GM23338 (cell line): ENCODE data around the gene HSPA1B. TPM values are rescaled to one million over a fixed set of nuclear protein-coding genes. Genes with fewer than 3 reads are reported as not detected.

Experiments
- ATAC-seq: fragments of 200-7000 bp; cut with Tn5 transposase; 3 replicates; pipeline ENCODE4 v1.9.1; 2020
- DNase-seq: peaks from one replicate; pipeline ENCODE4 v3.0.0-alpha.2; 2015; ENCODE audit warnings: low spot score
- H2AFZ ChIP-seq: fragments of 200-600 bp; sonication (generic); 2 replicates; pipeline ENCODE4 v1.8.0; 2016; ENCODE audit warnings: antibody characterized with exemption, mild to moderate bottlenecking, moderate library complexity
- H3F3A ChIP-seq: fragments of 200-600 bp; sonication (generic); replicated peaks from 2 replicates; pipeline ENCODE4 v1.8.0; 2017; ENCODE audit warnings: antibody characterized with exemption, mixed run types, low read depth
- H3K27ac ChIP-seq: fragments of 200-600 bp; sonication (generic); 2 replicates; pipeline ENCODE4 v1.6.1; 2016; ENCODE audit warnings: low read depth
- H3K27me3 ChIP-seq: fragments of 200-600 bp; sonication (generic); 2 replicates; pipeline ENCODE4 v1.8.0; 2016; ENCODE audit warnings: mild to moderate bottlenecking, mixed run types, moderate library complexity; ENCODE audit not compliant: insufficient read depth
- H3K36me3 ChIP-seq: fragments of 200-600 bp; sonication (generic); 2 replicates; pipeline ENCODE4 v1.8.0; 2016; ENCODE audit warnings: mild to moderate bottlenecking; ENCODE audit not compliant: insufficient read depth
- H3K4me1 ChIP-seq: fragments of 200-600 bp; sonication (generic); 2 replicates; pipeline ENCODE4 v1.8.0; 2016; ENCODE audit warnings: mild to moderate bottlenecking, moderate library complexity; ENCODE audit not compliant: insufficient read depth
- H3K4me2 ChIP-seq: fragments of 200-600 bp; sonication (generic); 2 replicates; pipeline ENCODE4 v1.7.1; 2017; ENCODE audit warnings: mixed run types
- H3K4me3 ChIP-seq: fragments of 200-600 bp; sonication (generic); 2 replicates; pipeline ENCODE4 v1.6.1; 2016; ENCODE audit warnings: mixed run types
- H3K79me2 ChIP-seq: fragments of 200-600 bp; sonication (generic); replicated peaks from 2 replicates; pipeline ENCODE4 v1.8.0; 2017; ENCODE audit warnings: mild to moderate bottlenecking; ENCODE audit not compliant: insufficient read depth
- H3K9me2 ChIP-seq: fragments of 200-600 bp; sonication (generic); 2 replicates; pipeline ENCODE4 v1.8.0; 2017; ENCODE audit not compliant: insufficient read depth
- H4K20me1 ChIP-seq: fragments of 200-600 bp; sonication (generic); replicated peaks from 2 replicates; pipeline ENCODE4 v1.8.0; 2017; ENCODE audit warnings: mild to moderate bottlenecking; ENCODE audit not compliant: insufficient read depth
- H3K27ac Mint-ChIP-seq: 2 replicates; pipeline ENCODE4 v1.8.0; 2020; ENCODE audit warnings: inconsistent platforms, mild to moderate bottlenecking, moderate library complexity, mixed read lengths
- H3K27me3 Mint-ChIP-seq: 3 replicates; pipeline ENCODE4 v1.8.0; 2022; ENCODE audit warnings: low read depth, mild to moderate bottlenecking, moderate library complexity, mixed read lengths, inconsistent platforms; ENCODE audit not compliant: insufficient read depth, poor library complexity
- H3K36me3 Mint-ChIP-seq: 3 replicates; pipeline ENCODE4 v1.8.0; 2021; ENCODE audit warnings: low read depth, mild to moderate bottlenecking, inconsistent platforms, moderate library complexity, mixed read lengths
- H3K4me1 Mint-ChIP-seq: 3 replicates; pipeline ENCODE4 v1.8.0; 2020; ENCODE audit warnings: mild to moderate bottlenecking, inconsistent platforms, mixed read lengths
- H3K4me3 Mint-ChIP-seq: 3 replicates; pipeline ENCODE4 v1.8.0; 2021; ENCODE audit warnings: moderate library complexity, mild to moderate bottlenecking, inconsistent platforms, mixed read lengths
- H3K9me3 Mint-ChIP-seq: 3 replicates; pipeline ENCODE4 v1.8.0; 2020; ENCODE audit warnings: moderate library complexity, mild to moderate bottlenecking, inconsistent platforms, mixed read lengths
- CREB1 ChIP-seq: fragments of 250-450 bp; sonication (Bioruptor Pico); IDR thresholded peaks from 2 replicates; pipeline ENCODE4 v1.5.0; 2020; ENCODE audit warnings: low read depth, mild to moderate bottlenecking, moderate library complexity
- CTCF ChIP-seq, 2 experiments: fragments of 200-600 bp in 1 of 2; sonication (generic) in 1 of 2; conservative IDR thresholded peaks; 2 replicates each; pipeline versions ENCODE4 v1.5.1 to v1.6.1; 2016 to 2017; ENCODE audit warnings: antibody characterized with exemption in 2 of 2, low read depth in 2 of 2, mild to moderate bottlenecking in 2 of 2, moderate library complexity in 1 of 2
- EZH2 ChIP-seq: fragments of 200-600 bp; sonication (generic); IDR thresholded peaks from one replicate; pipeline ENCODE4 v1.8.0; 2017; ENCODE audit warnings: antibody characterized with exemption, mild to moderate bottlenecking, low read depth; ENCODE audit not compliant: unreplicated experiment
- EZH2phosphoT487 ChIP-seq: fragments of 200-600 bp; sonication (generic); IDR thresholded peaks from one replicate; pipeline ENCODE4 v1.8.1; 2018; ENCODE audit warnings: antibody characterized with exemption; ENCODE audit not compliant: unreplicated experiment
- JUNB ChIP-seq: IDR thresholded peaks from one replicate; pipeline ENCODE4 v1.6.1; 2016; ENCODE audit warnings: antibody characterized with exemption; ENCODE audit not compliant: unreplicated experiment
- NANOG ChIP-seq: IDR thresholded peaks from 2 replicates; pipeline ENCODE4 v1.6.1; 2016; ENCODE audit warnings: antibody characterized with exemption, borderline replicate concordance
- POLR2AphosphoS5 ChIP-seq: IDR thresholded peaks from 2 replicates; pipeline ENCODE4 v1.6.1; 2016; ENCODE audit warnings: antibody characterized with exemption, low read depth
- REST ChIP-seq: IDR thresholded peaks from one replicate; pipeline ENCODE4 v1.6.1; 2018; ENCODE audit warnings: antibody characterized with exemption; ENCODE audit not compliant: unreplicated experiment
- ZNF114 ChIP-seq: fragments of 250-450 bp; sonication (Bioruptor Pico); IDR thresholded peaks from 2 replicates; pipeline ENCODE4 v1.5.0; 2020; ENCODE audit warnings: mild to moderate bottlenecking, moderate library complexity
- ZNF462 ChIP-seq: fragments of 250-450 bp; sonication (Bioruptor Pico); IDR thresholded peaks from 2 replicates; pipeline ENCODE4 v1.5.0; 2020; ENCODE audit warnings: mild to moderate bottlenecking, moderate library complexity
- polyA plus RNA-seq: library from polyadenylated mRNA; unstranded; fragments of >200 nt; fragmentation: Nextera tagmentation; extraction: Ambion mirVana; gene quantifications from 2 replicates; pipeline ENCODE4 v1.2.1, GENCODE V29; 2016
- total RNA-seq: library from RNA; depleted of rRNA; stranded (reverse); fragments of >200 nt; shearing (Covaris generic); gene quantifications from 2 replicates; pipeline ENCODE4 v1.2.3, GENCODE V29; 2014

The HSPA1B gene
- total and polyA plus RNA-seq, 2 experiments from 2014 or later, result 31.7 to 113 TPM

- H3K4me2 ChIP-seq, result no peak overlapping the region
- H3K79me2 ChIP-seq, result no peaks in the 10 kb centered on the region
- H3K4me1 ChIP-seq, result no peaks in the 10 kb centered on the region
- no peak for TF ChIP-seq POLR2AphosphoS5
- TF ChIP-seq REST, result no peak
- TF ChIP-seq NANOG, result no peak
- no peak for TF ChIP-seq JUNB
- no peak for TF ChIP-seq CREB1 (CRISPR knock-in tag)
- TF ChIP-seq EZH2phosphoT487, result no peak
- TF ChIP-seq ZNF462 (CRISPR knock-in tag), result no peak
- TF ChIP-seq CTCF (conservative IDR thresholded peaks at IDR 0.05; ENCODE audit: low read depth in 2 of 2), result no peak
- no peak for TF ChIP-seq ZNF114 (CRISPR knock-in tag)
- TF ChIP-seq EZH2, result no peak
- H3K4me3 Mint-ChIP-seq, result no peak overlapping the region
- H3K27ac Mint-ChIP-seq, result no peak overlapping the region
- no peaks in the 10 kb centered on the region for H3K4me1 Mint-ChIP-seq
- no peak overlapping the region for H3K4me3 ChIP-seq
- no peaks in the 10 kb centered on the region for H3K9me2 ChIP-seq
- no peaks in the 10 kb centered on the region for H3K27me3 ChIP-seq
- peaks cover 1% of the 10 kb centered on the region for H3K36me3 ChIP-seq
- H3K27me3 Mint-ChIP-seq, result peaks cover 8% of the 10 kb centered on the region
- peaks cover 54% of the 10 kb centered on the region for H3K36me3 Mint-ChIP-seq
- no peaks in the 10 kb centered on the region for H3K9me3 Mint-ChIP-seq
- DNase-seq (no peak), ATAC-seq (no peak)
- no peaks in the 10 kb centered on the region; the same call in 1 of the 2 replicates for H4K20me1 ChIP-seq
- H3F3A ChIP-seq, result no peaks in the 10 kb centered on the region; the same call in 1 of the 2 replicates
- no peak overlapping the region for H3K27ac ChIP-seq
- H2AFZ ChIP-seq, result no peak overlapping the region
Observed at GRCh38 chr6:31784098-31784925, 43.2 kb upstream of the HSPA1B start.
